ENCODE data around the gene RAPGEF3.

RAPGEF3 gene

DNA sequence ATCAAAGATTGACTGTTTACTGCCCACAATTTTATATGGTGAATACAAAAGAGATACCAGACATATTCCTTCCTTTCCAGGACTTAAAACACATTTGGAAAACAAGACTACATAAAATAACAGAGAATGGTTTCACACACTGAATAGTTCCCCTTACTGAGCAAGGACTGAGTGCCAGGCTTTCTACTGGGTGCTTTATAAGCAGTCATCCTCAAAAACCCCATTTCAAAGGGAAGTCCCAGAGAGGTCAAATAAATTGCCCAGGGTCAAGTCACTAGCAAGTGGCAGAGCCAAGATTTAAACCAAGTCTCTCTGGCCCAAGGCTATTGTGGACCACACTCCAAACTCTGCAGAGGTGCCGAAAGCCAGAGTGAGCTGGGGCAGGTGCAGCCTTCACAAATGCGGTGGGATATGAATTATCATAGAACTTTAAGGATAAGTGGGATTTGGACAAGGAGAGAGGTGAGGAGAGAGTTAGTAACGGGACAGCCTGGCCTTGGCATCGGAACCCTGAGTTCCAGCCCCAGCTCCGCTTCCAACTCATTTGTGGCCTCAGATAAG, 43.8 kb downstream of the RAPGEF3 start:
- no peak for TF ChIP-seq POLR2A (IDR thresholded peaks at IDR 0.05; ENCODE audit: low read depth, low read length)

DNA sequence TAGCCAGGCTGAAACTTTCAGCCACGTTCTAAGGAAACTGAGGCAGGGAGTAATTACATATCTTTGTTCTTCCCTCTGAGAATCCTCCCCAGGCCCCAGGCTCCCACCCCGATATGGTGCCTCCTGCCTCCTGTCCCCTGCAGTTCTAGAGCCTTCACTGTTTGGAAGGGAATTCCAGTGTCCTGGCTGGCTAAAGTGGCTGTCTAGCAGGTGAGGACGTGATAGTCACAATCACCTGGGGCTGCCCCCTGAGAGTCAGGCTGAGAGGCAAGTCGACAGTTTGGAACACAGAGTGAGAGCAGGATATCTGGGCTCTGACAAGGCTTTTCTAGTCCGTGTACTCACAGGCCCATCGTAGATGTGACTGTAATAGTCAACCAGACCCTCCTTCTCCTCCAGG, 46.5 kb downstream of the RAPGEF3 start:
- TF ChIP-seq POLR2A (IDR thresholded peaks at IDR 0.05; ENCODE audit: low read depth, low read length), result no peak
- FAIRE-seq, result no peak
- no peak for DNase-seq (ENCODE audit: insufficient read length, low spot score)

More for the DNA sequence above, 43.8 kb downstream of the RAPGEF3 start:
- FAIRE-seq (no peak), DNase-seq (ENCODE audit: insufficient read length, low spot score) (no peak)

DNA sequence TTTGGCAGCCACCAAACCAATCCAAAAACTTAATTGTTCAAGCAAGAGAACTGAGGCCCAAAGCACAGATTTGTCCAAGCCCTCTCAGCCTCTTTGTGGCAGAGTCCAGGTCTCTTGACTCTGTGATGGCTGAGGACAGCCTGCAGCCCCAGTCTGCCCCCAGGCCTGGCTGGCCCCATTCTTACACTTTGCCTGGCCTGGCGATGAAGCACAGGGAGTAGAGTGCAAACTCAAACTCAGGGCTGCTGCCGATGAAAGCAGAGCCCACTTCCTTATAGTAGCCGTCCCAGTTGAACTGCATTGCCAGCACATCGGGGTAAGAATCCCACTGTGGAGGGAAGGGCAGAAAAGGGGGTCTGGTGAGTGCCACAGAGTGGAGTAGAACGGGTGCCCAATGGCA, 47.2 kb downstream of the RAPGEF3 start:
- FAIRE-seq (no peak), DNase-seq (ENCODE audit: insufficient read length, low spot score) (no peak)
- TF ChIP-seq POLR2A (IDR thresholded peaks at IDR 0.05; ENCODE audit: low read depth, low read length), result no peak

- no peak for TF ChIP-seq POLR2A (IDR thresholded peaks at IDR 0.05; ENCODE audit: low read depth, low read length)
- DNase-seq (ENCODE audit: insufficient read length, low spot score) (no peak), FAIRE-seq (no peak)
Observed at GRCh38 chr12:47710278-47710677, 48.4 kb downstream of the RAPGEF3 start.

- TF ChIP-seq POLR2A (IDR thresholded peaks at IDR 0.05; ENCODE audit: low read depth, low read length), result no peak
- FAIRE-seq (no peak), DNase-seq (ENCODE audit: insufficient read length, low spot score) (no peak)
Observed at GRCh38 chr12:47709671-47710070, 49.0 kb downstream of the RAPGEF3 start.

DNA sequence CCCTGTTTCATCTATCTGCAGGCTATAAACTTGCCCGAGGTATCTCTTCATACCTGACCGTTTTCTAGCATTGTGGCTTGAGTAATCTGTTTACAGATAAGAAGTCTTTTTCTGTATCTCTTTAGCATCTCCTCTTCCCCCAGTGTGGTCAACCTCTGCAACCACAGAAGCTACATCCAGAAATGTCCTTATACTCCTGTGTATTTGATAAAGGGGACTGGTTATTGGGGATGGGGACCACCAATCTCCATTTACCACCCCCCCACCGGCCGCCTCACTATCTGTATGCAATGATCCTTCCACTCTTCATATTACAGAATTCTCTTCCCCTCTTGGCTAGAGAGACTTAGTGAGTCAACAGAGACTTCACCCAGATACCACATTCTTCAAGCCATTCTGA, 49.4 kb downstream of the RAPGEF3 start:
- TF ChIP-seq POLR2A (IDR thresholded peaks at IDR 0.05; ENCODE audit: low read depth, low read length), result no peak
- FAIRE-seq, result no peak
- no peak for DNase-seq (ENCODE audit: insufficient read length, low spot score)

GRCh38 chr12:47707905-47708543, 50.7 kb downstream of the RAPGEF3 start:
- no peak for FAIRE-seq
- no peak for DNase-seq (ENCODE audit: insufficient read length, low spot score)
- TF ChIP-seq POLR2A (IDR thresholded peaks at IDR 0.05; ENCODE audit: low read depth, low read length), result no peak

DNA sequence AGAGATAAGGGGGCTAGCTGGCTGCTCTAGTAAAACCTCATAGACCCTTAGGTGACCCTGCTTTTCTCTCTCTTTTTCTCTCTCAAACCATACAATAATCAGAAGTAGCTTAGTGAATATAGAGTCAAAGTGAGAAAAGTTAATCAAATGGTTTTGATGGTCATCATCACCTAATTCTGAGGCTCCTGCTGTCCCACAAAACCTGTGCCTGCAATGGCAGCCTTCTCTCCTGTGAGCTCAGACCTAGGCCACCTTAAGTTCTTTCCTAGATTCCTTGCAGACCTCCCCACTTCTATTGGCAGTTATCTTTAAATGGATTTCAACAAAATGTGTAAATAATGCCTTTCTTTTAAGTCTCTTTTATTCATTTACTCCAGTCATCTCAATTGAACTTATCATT, 51.3 kb downstream of the RAPGEF3 start:
- TF ChIP-seq POLR2A (IDR thresholded peaks at IDR 0.05; ENCODE audit: low read depth, low read length), result no peak
- FAIRE-seq, result no peak
- DNase-seq (ENCODE audit: insufficient read length, low spot score), result no peak

DNA sequence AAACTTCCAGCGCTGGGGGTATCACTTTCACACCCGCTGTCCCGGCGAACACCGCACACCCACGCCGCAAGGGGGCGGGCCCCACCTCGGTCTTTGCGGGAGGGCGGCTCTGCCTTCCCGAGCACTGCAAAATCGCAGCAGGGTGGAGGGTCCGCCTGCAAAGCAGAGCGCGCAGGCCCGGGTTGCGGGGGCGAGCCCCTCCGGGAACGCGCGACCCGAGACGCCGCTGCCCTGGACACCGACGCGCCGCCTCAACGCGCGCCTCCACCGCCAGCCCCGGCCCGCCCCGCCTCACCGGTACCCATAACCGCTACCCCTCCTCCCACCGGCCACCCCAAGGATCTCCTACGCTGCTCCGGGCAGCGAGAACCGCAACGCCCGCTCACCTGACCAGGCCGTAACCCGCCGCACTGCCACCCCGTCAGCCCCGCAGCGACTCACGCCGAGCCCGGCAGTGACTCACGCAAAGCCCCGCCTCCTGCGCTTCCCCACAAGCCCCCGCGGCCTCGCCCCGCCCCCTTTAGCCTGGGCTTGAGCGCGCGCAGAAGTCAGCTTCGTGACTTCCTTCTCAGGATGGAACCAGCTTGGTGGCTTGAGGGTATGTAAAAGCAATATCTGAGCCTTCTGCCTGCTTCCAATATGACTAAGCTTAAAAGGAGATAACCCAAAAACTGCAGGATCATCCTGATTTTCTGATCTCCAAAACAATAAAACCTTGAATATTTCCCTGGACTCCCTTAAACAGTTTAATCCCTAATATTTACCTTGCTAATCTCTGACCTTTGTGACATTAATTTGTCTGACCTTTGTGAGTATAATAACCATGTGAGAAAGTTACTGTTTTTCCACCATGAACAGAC, 52.9 kb downstream of the RAPGEF3 start, which contains the start of gene RPAP3:
Gene RPAP3 (minus strand): TSS at position 465 of the 860 bp plus-strand sequence. CDS start 3,190 bp downstream, outside the sequence.
- FAIRE-seq (peak; percentile 88), DNase-seq (ENCODE audit: insufficient read length, low spot score) (peak; percentile 78)
- TF ChIP-seq POLR2A (IDR thresholded peaks at IDR 0.05; ENCODE audit: low read depth, low read length), result peak; percentile 95

- no peak for TF ChIP-seq POLR2A (IDR thresholded peaks at IDR 0.05; ENCODE audit: low read depth, low read length)
- no peak for DNase-seq (ENCODE audit: insufficient read length, low spot score)
- FAIRE-seq, result no peak
Observed at GRCh38 chr12:47705229-47705565, 53.5 kb downstream of the RAPGEF3 start.

DNA sequence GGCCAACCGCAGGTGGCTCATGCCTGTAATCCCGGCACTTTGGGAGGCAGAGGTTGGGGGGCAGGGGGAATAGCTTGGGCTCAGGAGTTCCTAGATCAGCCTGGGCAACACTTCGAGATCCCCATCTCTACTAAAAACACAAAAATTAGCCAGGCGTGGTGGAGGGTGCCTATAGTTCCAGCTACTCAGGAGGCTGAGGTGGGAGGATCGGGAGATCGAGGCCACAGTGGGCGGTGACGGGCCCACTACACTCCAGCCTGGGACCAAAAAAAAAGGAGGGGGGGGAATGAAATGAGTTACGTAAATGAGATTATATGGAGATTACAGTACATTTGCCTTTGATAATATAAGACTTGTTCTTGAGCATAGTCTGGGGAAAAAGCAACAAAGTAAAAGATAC, 54.0 kb downstream of the RAPGEF3 start:
- no peak for TF ChIP-seq POLR2A (IDR thresholded peaks at IDR 0.05; ENCODE audit: low read depth, low read length)
- no peak for FAIRE-seq
- DNase-seq (ENCODE audit: insufficient read length, low spot score), result no peak

GRCh38 chr12:47700263-47700662, 58.4 kb downstream of the RAPGEF3 start:
- FAIRE-seq, result no peak

GRCh38 chr12:47698631-47699030, 60.0 kb downstream of the RAPGEF3 start:
- FAIRE-seq (no peak), DNase-seq (ENCODE audit: insufficient read length, low spot score) (no peak)
- TF ChIP-seq POLR2A (IDR thresholded peaks at IDR 0.05; ENCODE audit: low read depth, low read length), result no peak

More at GRCh38 chr12:47700263-47700662, 58.4 kb downstream of the RAPGEF3 start:
- DNase-seq (ENCODE audit: insufficient read length, low spot score), result no peak
- TF ChIP-seq POLR2A (IDR thresholded peaks at IDR 0.05; ENCODE audit: low read depth, low read length), result no peak

GRCh38 chr12:47698055-47698454, 60.6 kb downstream of the RAPGEF3 start:
- FAIRE-seq (no peak), DNase-seq (ENCODE audit: insufficient read length, low spot score) (no peak)
- TF ChIP-seq POLR2A (IDR thresholded peaks at IDR 0.05; ENCODE audit: low read depth, low read length), result no peak

Data from H54 (cell line).